AG04449 (cell line): ENCODE measurements around the gene LIX1L.

Source experiments
- CTCF ChIA-PET: fragments of 350-600 bp; formaldehyde crosslinking; extraction: SDS; loops from one replicate; lab custom pipeline; 2021; ENCODE audit warnings: antibody characterized with exemption; lab: Yijun Ruan, JAX
- POLR2A ChIA-PET: fragments of 400-600, 350-600 bp; formaldehyde crosslinking; extraction: SDS; loops from one replicate; lab custom pipeline; 2020; ENCODE audit warnings: antibody characterized with exemption, inconsistent platforms; lab: Yijun Ruan, JAX
- DNase-seq: peaks from one replicate; pipeline ENCODE4 v3.0.0-alpha.2; 2010; ENCODE audit warnings: low read depth, low spot score
- H3K4me3 ChIP-seq: 2 replicates; pipeline ENCODE4 v1.5.1; 2011; ENCODE audit warnings: low read depth, mild to moderate bottlenecking, control low read depth, low read length
- TF ChIP-seq, protein P1 (sequence below): IDR thresholded peaks from one replicate; pipeline ENCODE4 v1.5.1; 2011; ENCODE audit warnings: mild to moderate bottlenecking, moderate library complexity, low read length, control low read depth, inconsistent platforms; ENCODE audit not compliant: insufficient read depth; ENCODE audit errors: missing control alignments

LIX1L gene

GRCh38 chr1:145996433-145997015 is 38.7 kb upstream of the LIX1L start, which contains the start of gene TXNIP:
Gene TXNIP (minus strand): TSS chr1:145996579. CDS start chr1:145996266, 313 bp downstream.
- TF ChIP-seq, protein P1, sequence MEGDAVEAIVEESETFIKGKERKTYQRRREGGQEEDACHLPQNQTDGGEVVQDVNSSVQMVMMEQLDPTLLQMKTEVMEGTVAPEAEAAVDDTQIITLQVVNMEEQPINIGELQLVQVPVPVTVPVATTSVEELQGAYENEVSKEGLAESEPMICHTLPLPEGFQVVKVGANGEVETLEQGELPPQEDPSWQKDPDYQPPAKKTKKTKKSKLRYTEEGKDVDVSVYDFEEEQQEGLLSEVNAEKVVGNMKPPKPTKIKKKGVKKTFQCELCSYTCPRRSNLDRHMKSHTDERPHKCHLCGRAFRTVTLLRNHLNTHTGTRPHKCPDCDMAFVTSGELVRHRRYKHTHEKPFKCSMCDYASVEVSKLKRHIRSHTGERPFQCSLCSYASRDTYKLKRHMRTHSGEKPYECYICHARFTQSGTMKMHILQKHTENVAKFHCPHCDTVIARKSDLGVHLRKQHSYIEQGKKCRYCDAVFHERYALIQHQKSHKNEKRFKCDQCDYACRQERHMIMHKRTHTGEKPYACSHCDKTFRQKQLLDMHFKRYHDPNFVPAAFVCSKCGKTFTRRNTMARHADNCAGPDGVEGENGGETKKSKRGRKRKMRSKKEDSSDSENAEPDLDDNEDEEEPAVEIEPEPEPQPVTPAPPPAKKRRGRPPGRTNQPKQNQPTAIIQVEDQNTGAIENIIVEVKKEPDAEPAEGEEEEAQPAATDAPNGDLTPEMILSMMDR, result no peak
- DNase-seq, result peak; percentile 77
- ChIA-PET CTCF (interaction anchor here (1.0 to 24.4 kb wide), 5 partner anchors 9 to 32 kb away, joined by 3 to 787 read pairs (median 6); partner anchors contain the start of genes ANKRD34A, HJV and POLR3GL), POLR2A (interaction anchor here (0.6 to 1.2 kb wide), 5 partner anchors 11 to 104 kb away, joined by 3 to 6 read pairs (median 3); no protein-coding TSS in a partner anchor)
- peak within 1 kb of the TSS; percentile 90 for H3K4me3 ChIP-seq

- H3K4me3 ChIP-seq, result peak overlapping the region; percentile 90
- POLR2A ChIA-PET, result interaction anchor here (0.6 to 1.2 kb wide), 5 partner anchors 10 to 103 kb away, joined by 3 to 6 read pairs (median 3); no protein-coding TSS in a partner anchor
Measured at GRCh38 chr1:145995964-145996432, 38.2 kb upstream of the LIX1L start.

GRCh38 chr1:145995148-145995881 is 37.5 kb upstream of the LIX1L start:
- peak overlapping the region; percentile 90 for H3K4me3 ChIP-seq
- DNase-seq, result no peak
- CTCF ChIA-PET, result interaction anchor here (1.1 to 24.4 kb wide), 4 partner anchors 11 to 31 kb away, joined by 4 to 787 read pairs (median 80); partner anchors contain the start of genes ANKRD34A, HJV and POLR3GL
- TF ChIP-seq, protein P1, result no peak
- POLR2A ChIA-PET, result interaction anchor here (1.1 kb wide), 1 partner anchor 15 kb away, joined by 3 read pairs; no protein-coding TSS in a partner anchor

More at GRCh38 chr1:145995964-145996432, 38.2 kb upstream of the LIX1L start:
- TF ChIP-seq, protein P1, result no peak
- CTCF ChIA-PET, result interaction anchor here (1.0 to 24.4 kb wide), 5 partner anchors 9 to 31 kb away, joined by 3 to 787 read pairs (median 6); partner anchors contain the start of genes ANKRD34A, HJV and POLR3GL
- no peak for DNase-seq

- H3K4me3 ChIP-seq, result peak overlapping the region; percentile 90
- CTCF ChIA-PET, result interaction anchor here (1.1 to 24.4 kb wide), 5 partner anchors 9 to 85 kb away, joined by 3 to 787 read pairs (median 5); partner anchors contain the start of genes HJV and ITGA10
- DNase-seq, result no peak
- TF ChIP-seq, protein P1, result no peak
- POLR2A ChIA-PET, result no interaction called here
Measured at GRCh38 chr1:145994391-145995120, 36.7 kb upstream of the LIX1L start.

- DNase-seq, result no peak
- TF ChIP-seq, protein P1, result no peak
- H3K4me3 ChIP-seq, result peak overlapping the region; percentile 90
- ChIA-PET POLR2A (interaction anchor here (0.7 kb wide), 1 partner anchor 32 kb away, joined by 3 read pairs; no protein-coding TSS in a partner anchor), CTCF (interaction anchor here (1.1 to 24.4 kb wide), 5 partner anchors 8 to 84 kb away, joined by 3 to 787 read pairs (median 5); partner anchors contain the start of genes HJV and ITGA10)
Measured at GRCh38 chr1:145993618-145994390, 36.0 kb upstream of the LIX1L start.
